WTC11 (cell line): Measurements from ENCODE around the gene PRRX1.

Source experiments
- CTCF ChIP-seq: fragments of 200-600 bp; IDR thresholded peaks from 2 replicates; pipeline ENCODE4 v1.8.0; 2022; ENCODE audit warnings: antibody characterized with exemption
- ZNF232 ChIP-seq: sonication (generic); formaldehyde crosslinking; IDR thresholded peaks from 2 replicates; pipeline ENCODE4 v1.8.0; 2022; ENCODE audit warnings: mild to moderate bottlenecking, missing genetic modification reagents

GRCh38 chr1:170682169-170682568 is 18.2 kb downstream of the PRRX1 start:
- TF ChIP-seq ZNF232 (CRISPR knock-in tag) (no peak), CTCF (no peak)
